A673 (cell line): Measurements from ENCODE around the gene MSH6.

Experiments used
- EZH2 ChIP-seq: fragments of 200-600 bp; sonication (generic); IDR thresholded peaks from 2 replicates; pipeline ENCODE4 v1.6.1; 2017; ENCODE audit warnings: borderline replicate concordance, low read depth, mild to moderate bottlenecking, mixed read lengths, antibody characterized with exemption, low read length; ENCODE audit not compliant: poor library complexity, severe bottlenecking
- TF ChIP-seq, protein P1 (sequence below): fragments of 300-800, 200-600 bp; sonication (generic); conservative IDR thresholded peaks from 2 replicates; pipeline ENCODE4 v1.5.1; 2017; ENCODE audit warnings: low read depth, mild to moderate bottlenecking, antibody characterized with exemption, low read length, moderate library complexity, mixed read lengths

DNA sequence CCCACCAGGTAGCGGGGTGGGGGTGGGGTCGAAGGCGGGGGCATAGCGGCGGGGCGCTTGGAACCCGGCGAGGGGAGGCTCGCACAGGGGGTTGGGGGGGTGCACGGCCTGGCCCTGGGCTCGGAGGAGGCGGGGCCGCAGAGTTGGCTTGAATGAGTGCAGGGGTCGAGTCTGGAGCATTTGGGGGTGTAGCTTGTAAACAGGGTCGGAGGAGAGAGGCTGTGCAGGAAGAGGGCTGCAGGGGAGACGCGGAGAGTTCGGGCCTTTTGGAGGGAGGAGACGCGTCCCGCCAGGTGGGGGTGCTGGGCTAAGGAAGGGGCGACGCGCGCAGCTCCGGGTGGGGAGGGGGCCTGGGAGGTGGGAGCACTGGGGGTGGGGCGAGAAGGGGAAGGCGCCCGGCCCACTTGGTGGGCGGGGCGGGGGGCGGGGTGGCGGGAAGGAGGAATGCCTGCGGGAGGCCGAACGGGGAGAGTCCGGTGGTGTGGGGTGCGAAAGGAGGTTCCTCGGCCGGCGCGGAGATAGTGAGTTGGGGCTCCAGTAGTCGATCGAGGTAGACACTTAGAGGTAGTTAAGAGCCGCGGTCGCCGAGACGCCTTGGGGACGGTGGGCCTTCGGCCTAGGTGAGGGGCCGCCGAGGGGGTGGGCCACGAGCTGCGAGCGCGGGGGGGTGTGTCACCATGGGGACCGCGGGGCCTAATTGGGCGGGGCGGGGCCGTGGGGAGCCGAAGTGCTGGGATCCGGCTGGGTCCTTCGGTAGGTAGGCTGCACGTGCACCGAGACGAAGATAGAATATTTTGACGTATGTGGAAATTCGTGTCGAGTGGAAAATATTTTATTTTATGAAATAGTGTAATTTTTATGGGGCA, 774 bp downstream of the MSH6 start:
- TF ChIP-seq, protein P1, sequence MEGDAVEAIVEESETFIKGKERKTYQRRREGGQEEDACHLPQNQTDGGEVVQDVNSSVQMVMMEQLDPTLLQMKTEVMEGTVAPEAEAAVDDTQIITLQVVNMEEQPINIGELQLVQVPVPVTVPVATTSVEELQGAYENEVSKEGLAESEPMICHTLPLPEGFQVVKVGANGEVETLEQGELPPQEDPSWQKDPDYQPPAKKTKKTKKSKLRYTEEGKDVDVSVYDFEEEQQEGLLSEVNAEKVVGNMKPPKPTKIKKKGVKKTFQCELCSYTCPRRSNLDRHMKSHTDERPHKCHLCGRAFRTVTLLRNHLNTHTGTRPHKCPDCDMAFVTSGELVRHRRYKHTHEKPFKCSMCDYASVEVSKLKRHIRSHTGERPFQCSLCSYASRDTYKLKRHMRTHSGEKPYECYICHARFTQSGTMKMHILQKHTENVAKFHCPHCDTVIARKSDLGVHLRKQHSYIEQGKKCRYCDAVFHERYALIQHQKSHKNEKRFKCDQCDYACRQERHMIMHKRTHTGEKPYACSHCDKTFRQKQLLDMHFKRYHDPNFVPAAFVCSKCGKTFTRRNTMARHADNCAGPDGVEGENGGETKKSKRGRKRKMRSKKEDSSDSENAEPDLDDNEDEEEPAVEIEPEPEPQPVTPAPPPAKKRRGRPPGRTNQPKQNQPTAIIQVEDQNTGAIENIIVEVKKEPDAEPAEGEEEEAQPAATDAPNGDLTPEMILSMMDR: peak; percentile 8; the same call in 1 of the 2 replicates
- no peak for TF ChIP-seq EZH2
